ENCODE results near the gene G3BP1.

DNA sequence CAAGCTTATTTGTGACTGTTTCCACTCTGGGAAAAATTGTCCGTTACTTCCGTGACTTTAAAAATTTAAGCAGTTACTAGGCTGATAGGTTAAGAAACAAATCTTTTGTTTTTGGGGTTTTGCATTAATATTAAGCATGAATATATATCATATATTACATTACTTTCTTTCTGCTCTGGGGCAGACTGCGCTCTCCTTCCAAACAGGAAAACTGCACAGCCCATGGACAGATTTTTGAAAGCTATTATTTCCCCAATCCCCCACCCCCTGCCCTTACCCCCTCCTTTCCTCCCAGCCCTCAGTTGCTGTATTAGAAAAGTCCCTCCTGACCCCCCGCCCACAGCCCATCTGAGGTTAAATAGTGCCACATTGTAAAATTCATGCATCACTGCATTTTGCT lies 50.4 kb downstream of the G3BP1 start:
- TF ChIP-seq CTCF (conservative IDR thresholded peaks at IDR 0.05; ENCODE audit: low read length) (no peak), EZH2phosphoT487 (IDR thresholded peaks at IDR 0.05; ENCODE audit: borderline replicate concordance, low read depth, low read length) (no peak)

All from OCI-LY7 (cell line).